HG03066 (cell line): ENCODE measurements around the gene TBC1D10B.
"Not testable (repeated sequence)": the region's sequence is repeated elsewhere in the genome, so short reads cannot be mapped to it uniquely, and the experiment has no call there.

Experiments used
- ATAC-seq: cut with Tn5 transposase; IDR thresholded peaks from one replicate; pipeline ENCODE4 v1.9.1; 2021; ENCODE audit warnings: low read depth; ENCODE audit not compliant: unreplicated experiment

The TBC1D10B gene

GRCh38 chr16:30338715-30339114 is 31.6 kb downstream of the TBC1D10B start:
- not testable (repeated sequence) for ATAC-seq

- not testable (repeated sequence) for ATAC-seq
Measured at GRCh38 chr16:30337964-30338357, 32.3 kb downstream of the TBC1D10B start.

GRCh38 chr16:30335598-30336474 is 34.5 kb downstream of the TBC1D10B start:
- peak; percentile 15 for ATAC-seq

GRCh38 chr16:30335028-30335597 is 35.2 kb downstream of the TBC1D10B start:
- ATAC-seq: peak; percentile 83

GRCh38 chr16:30334473-30334989 is 35.8 kb downstream of the TBC1D10B start:
- peak; percentile 68 for ATAC-seq

GRCh38 chr16:30324220-30324619 is 46.1 kb downstream of the TBC1D10B start:
- not testable (repeated sequence) for ATAC-seq

- ATAC-seq: not testable (repeated sequence)
Measured at GRCh38 chr16:30318647-30319046, 51.6 kb downstream of the TBC1D10B start.

- not testable (repeated sequence) for ATAC-seq
Measured at GRCh38 chr16:30310937-30311336, 59.4 kb downstream of the TBC1D10B start.

- ATAC-seq: not testable (repeated sequence)
Measured at GRCh38 chr16:30309255-30309654, 61.0 kb downstream of the TBC1D10B start.
